Keratinocyte (primary cell): ENCODE results near the gene PPHLN1. TPM values are rescaled to one million over a fixed set of nuclear protein-coding genes. Genes with fewer than 3 reads are reported as not detected.

Experiments used
- DNase-seq: peaks from one replicate; pipeline ENCODE4 v3.0.0-alpha.2; 2011; ENCODE audit warnings: low read depth, missing footprints, low spot score
- FAIRE-seq: peaks from 2 replicates; lab custom pipeline; 2011; peaks lifted over from hg19 to GRCh38; lab: Jason Lieb, UNC
- H2AFZ ChIP-seq: 2 replicates; pipeline ENCODE4 v1.6.0; 2012; ENCODE audit warnings: low read length, control low read depth, inconsistent platforms; ENCODE audit not compliant: control insufficient read depth
- H3K27ac ChIP-seq: 2 replicates; pipeline ENCODE4 v1.5.1; 2011; ENCODE audit warnings: low read length; ENCODE audit not compliant: control insufficient read depth, insufficient read depth
- H3K27me3 ChIP-seq: 3 replicates; pipeline ENCODE4 v1.6.0; 2011; ENCODE audit warnings: low read length; ENCODE audit not compliant: control insufficient read depth, insufficient read depth; ENCODE audit errors: extremely low read depth
- H3K36me3 ChIP-seq, 2 experiments: 2 replicates in 1 of 2; 3 replicates in 1 of 2; pipeline ENCODE4 v1.5.1; 2011; ENCODE audit warnings: low read length in 2 of 2, mild to moderate bottlenecking in 1 of 2; ENCODE audit not compliant: control insufficient read depth in 2 of 2, insufficient read depth in 2 of 2; ENCODE audit errors: extremely low read depth in 1 of 2
- H3K4me1 ChIP-seq: 3 replicates; pipeline ENCODE4 v1.5.1; 2011; ENCODE audit warnings: low read length; ENCODE audit not compliant: control insufficient read depth, insufficient read depth; ENCODE audit errors: extremely low read depth
- H3K4me2 ChIP-seq: 3 replicates; pipeline ENCODE4 v1.6.0; 2011; ENCODE audit warnings: low read depth, low read length; ENCODE audit not compliant: control insufficient read depth, insufficient read depth; ENCODE audit errors: extremely low read depth
- H3K4me3 ChIP-seq, 3 experiments: fragments of 200-600 bp in 1 of 3; sonication (generic) in 1 of 3; 2 replicates in 2 of 3; 3 replicates in 1 of 3; pipeline ENCODE4 v1.5.1; 2011 to 2016; ENCODE audit warnings: low read length in 3 of 3, mild to moderate bottlenecking in 3 of 3, control low read depth in 2 of 3, inconsistent platforms in 1 of 3, low read depth in 1 of 3, mixed read lengths in 1 of 3, mixed run types in 1 of 3, moderate library complexity in 1 of 3; ENCODE audit not compliant: control insufficient read depth in 2 of 3, insufficient read depth in 2 of 3; ENCODE audit errors: extremely low read depth in 1 of 3
- H3K79me2 ChIP-seq: 2 replicates; pipeline ENCODE4 v1.6.0; 2012; ENCODE audit warnings: low read length; ENCODE audit not compliant: control insufficient read depth, insufficient read depth
- H3K9ac ChIP-seq: 3 replicates; pipeline ENCODE4 v1.6.0; 2011; ENCODE audit warnings: low read length; ENCODE audit not compliant: control insufficient read depth, insufficient read depth; ENCODE audit errors: extremely low read depth
- H3K9me1 ChIP-seq: 3 replicates; pipeline ENCODE4 v1.6.0; 2011; ENCODE audit warnings: low read length; ENCODE audit not compliant: control insufficient read depth, insufficient read depth; ENCODE audit errors: extremely low read depth
- H3K9me3 ChIP-seq: 2 replicates; pipeline ENCODE4 v1.5.1; 2012; ENCODE audit warnings: low read depth, low read length; ENCODE audit not compliant: control insufficient read depth
- H4K20me1 ChIP-seq: 3 replicates; pipeline ENCODE4 v1.6.0; 2011; ENCODE audit warnings: low read length; ENCODE audit not compliant: control insufficient read depth, insufficient read depth; ENCODE audit errors: extremely low read depth
- CTCF ChIP-seq, 3 experiments: IDR thresholded peaks in 1 of 3; conservative IDR thresholded peaks in 1 of 3; optimal IDR thresholded peaks in 1 of 3; 2 replicates in 2 of 3; 3 replicates in 1 of 3; pipeline versions ENCODE3 to v1.5.1; 2011; ENCODE audit warnings: low read length in 3 of 3, mild to moderate bottlenecking in 3 of 3, moderate library complexity in 2 of 3, control low read depth in 1 of 3, inconsistent platforms in 1 of 3; ENCODE audit not compliant: insufficient read depth in 2 of 3; ENCODE audit errors: extremely low read depth in 1 of 3
- EZH2 ChIP-seq: IDR thresholded peaks from one replicate; pipeline ENCODE4 v1.6.1; 2012; ENCODE audit warnings: inconsistent platforms, mild to moderate bottlenecking, low read length, moderate library complexity
- dilution Hi-C: fragments of 300-500 bp; cut with MboI; formaldehyde crosslinking; loops from one replicate; pipeline ENCODE4 v1.7.0; 2020; ENCODE audit warnings: low sequenced_read_pairs; ENCODE audit not compliant: extremely low pct_ligation_motif_present
- polyA plus RNA-seq, 5 experiments: library from polyadenylated mRNA; depleted of rRNA in 3 of 5; stranded (reverse) in 3 of 5; stranded (forward) in 1 of 5; unstranded in 1 of 5; fragments of >200 nt; gene quantifications; 1 replicate in 1 of 5; 2 replicates in 3 of 5; 3 replicates in 1 of 5; pipeline versions ENCODE4 v1.2.1 to v1.2.3, GENCODE V29; 2011 to 2012; ENCODE audit warnings: missing spikeins in 2 of 5, low read depth in 1 of 5, low replicate concordance in 1 of 5

PPHLN1 gene
- polyA plus RNA-seq, 1 donor (not counting 4 experiments of a cell fraction or from before 2014, with no cell fraction given), result 95.5 TPM

GRCh38 chr12:42485823-42486222 lies 159.9 kb downstream of the PPHLN1 start:
- peaks cover 18% of the 10 kb centered on the region for H3K79me2 ChIP-seq

GRCh38 chr12:42486407-42486806 lies 160.4 kb downstream of the PPHLN1 start:
- no peak overlapping the region for H2AFZ ChIP-seq
- TF ChIP-seq CTCF (optimal IDR thresholded peaks at IDR 0.05 in 1 of 3, IDR thresholded peaks at IDR 0.05 in 1 of 3, conservative IDR thresholded peaks at IDR 0.05 in 1 of 3; ENCODE audit: extremely low read depth in 1 of 3, insufficient read depth in 2 of 3, low read length in 3 of 3) (no peak), EZH2 (no peak)
- H3K4me3 ChIP-seq, result no peak overlapping the region
- no peak overlapping the region for H3K27ac ChIP-seq
- no peaks in the 10 kb centered on the region for H3K9me1 ChIP-seq
- H3K4me1 ChIP-seq, result peaks cover 19% of the 10 kb centered on the region
- FAIRE-seq (no peak), DNase-seq (no peak)
- dilution Hi-C loops, result no loop called here
- no peak overlapping the region for H3K4me2 ChIP-seq
- no peaks in the 10 kb centered on the region for H3K9me3 ChIP-seq
- H3K36me3 ChIP-seq, result no peaks in the 10 kb centered on the region
- H3K9ac ChIP-seq, result no peak overlapping the region
- no peaks in the 10 kb centered on the region for H3K27me3 ChIP-seq
- peaks cover 13% of the 10 kb centered on the region for H3K79me2 ChIP-seq
- no peaks in the 10 kb centered on the region for H4K20me1 ChIP-seq

More at GRCh38 chr12:42485823-42486222, 159.9 kb downstream of the PPHLN1 start:
- H3K36me3 ChIP-seq, result no peaks in the 10 kb centered on the region
- no peaks in the 10 kb centered on the region for H4K20me1 ChIP-seq
- H2AFZ ChIP-seq, result no peak overlapping the region
- TF ChIP-seq EZH2 (no peak), CTCF (optimal IDR thresholded peaks at IDR 0.05 in 1 of 3, IDR thresholded peaks at IDR 0.05 in 1 of 3, conservative IDR thresholded peaks at IDR 0.05 in 1 of 3; ENCODE audit: extremely low read depth in 1 of 3, insufficient read depth in 2 of 3, low read length in 3 of 3) (no peak)
- no peak overlapping the region for H3K9ac ChIP-seq
- no peaks in the 10 kb centered on the region for H3K27me3 ChIP-seq
- dilution Hi-C loops, result no loop called here
- peaks cover 25% of the 10 kb centered on the region for H3K4me1 ChIP-seq
- no peak overlapping the region for H3K4me3 ChIP-seq
- H3K9me1 ChIP-seq, result no peaks in the 10 kb centered on the region
- no peaks in the 10 kb centered on the region for H3K9me3 ChIP-seq
- no peak overlapping the region for H3K4me2 ChIP-seq
- DNase-seq, result no peak
- no peak overlapping the region for H3K27ac ChIP-seq
- FAIRE-seq, result no peak
